ENCODE results near the gene CELF1. TPM values are rescaled to one million over a fixed set of nuclear protein-coding genes. Genes with fewer than 3 reads are reported as not detected.
A peak's percentile ranks its signal among the peaks of the same experiment; 100 is the strongest.

The CELF1 gene
- total and polyA plus RNA-seq, 2 of the 13 experiments (the other 11 are each of a cell fraction or from before 2014, with no cell fraction given), result 69.0 to 80.1 TPM

- TF ChIP-seq ZSCAN20 (CRISPR knock-in tag; IDR thresholded peaks at IDR 0.05; ENCODE audit: borderline replicate concordance) (no peak), ZFP62 (CRISPR knock-in tag; IDR thresholded peaks at IDR 0.05) (no peak), HDAC6 (IDR thresholded peaks at IDR 0.05; ENCODE audit: low read depth, low read length) (no peak), KDM5A (IDR thresholded peaks at IDR 0.05; ENCODE audit: borderline replicate concordance, low read length) (no peak), ZNF883 (CRISPR knock-in tag; IDR thresholded peaks at IDR 0.05; ENCODE audit: not compliant biosample characterization) (peak; percentile 40), ZNF790 (CRISPR knock-in tag; IDR thresholded peaks at IDR 0.05; ENCODE audit: borderline replicate concordance) (no peak; the same call in 1 of the 2 replicates), ZNF329 (CRISPR knock-in tag; IDR thresholded peaks at IDR 0.05; ENCODE audit: low read depth) (no peak), ZNF205 (CRISPR knock-in tag; IDR thresholded peaks at IDR 0.05) (no peak), MXI1 (IDR thresholded peaks at IDR 0.05; ENCODE audit: borderline replicate concordance, low read depth, low read length) (no peak), MAFF (IDR thresholded peaks at IDR 0.05; ENCODE audit: low read depth, low read length) (no peak), KLF16 (CRISPR knock-in tag; IDR thresholded peaks at IDR 0.05) (no peak), KAT8 (CRISPR knock-in tag; IDR thresholded peaks at IDR 0.05) (no peak), ZXDC (CRISPR knock-in tag; IDR thresholded peaks at IDR 0.05) (no peak), ZNF839 (CRISPR knock-in tag; IDR thresholded peaks at IDR 0.05; ENCODE audit: borderline replicate concordance) (no peak), NR2F6 (IDR thresholded peaks at IDR 0.05) (no peak), NR2F6 (CRISPR knock-in tag; IDR thresholded peaks at IDR 0.05) (no peak), ZNF430 (CRISPR knock-in tag; IDR thresholded peaks at IDR 0.05) (peak; percentile 57; the same call in 1 of the 2 replicates), ZNF24 (IDR thresholded peaks at IDR 0.05) (no peak), ZNF558 (CRISPR knock-in tag; IDR thresholded peaks at IDR 0.05; ENCODE audit: borderline replicate concordance) (no peak), KDM6A (CRISPR knock-in tag; IDR thresholded peaks at IDR 0.05; ENCODE audit: low read depth) (no peak), TBP (CRISPR knock-in tag; IDR thresholded peaks at IDR 0.05) (no peak), ZNF709 (CRISPR knock-in tag; IDR thresholded peaks at IDR 0.05) (no peak), STAT5B (CRISPR knock-in tag; IDR thresholded peaks at IDR 0.05) (no peak), ZNF431 (CRISPR knock-in tag; IDR thresholded peaks at IDR 0.05; ENCODE audit: borderline replicate concordance, low read depth) (no peak)
- TF ChIP-seq, protein P1, sequence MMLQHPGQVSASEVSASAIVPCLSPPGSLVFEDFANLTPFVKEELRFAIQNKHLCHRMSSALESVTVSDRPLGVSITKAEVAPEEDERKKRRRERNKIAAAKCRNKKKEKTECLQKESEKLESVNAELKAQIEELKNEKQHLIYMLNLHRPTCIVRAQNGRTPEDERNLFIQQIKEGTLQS (CRISPR knock-in tag; IDR thresholded peaks at IDR 0.05), result no peak
- TF ChIP-seq, protein P2, sequence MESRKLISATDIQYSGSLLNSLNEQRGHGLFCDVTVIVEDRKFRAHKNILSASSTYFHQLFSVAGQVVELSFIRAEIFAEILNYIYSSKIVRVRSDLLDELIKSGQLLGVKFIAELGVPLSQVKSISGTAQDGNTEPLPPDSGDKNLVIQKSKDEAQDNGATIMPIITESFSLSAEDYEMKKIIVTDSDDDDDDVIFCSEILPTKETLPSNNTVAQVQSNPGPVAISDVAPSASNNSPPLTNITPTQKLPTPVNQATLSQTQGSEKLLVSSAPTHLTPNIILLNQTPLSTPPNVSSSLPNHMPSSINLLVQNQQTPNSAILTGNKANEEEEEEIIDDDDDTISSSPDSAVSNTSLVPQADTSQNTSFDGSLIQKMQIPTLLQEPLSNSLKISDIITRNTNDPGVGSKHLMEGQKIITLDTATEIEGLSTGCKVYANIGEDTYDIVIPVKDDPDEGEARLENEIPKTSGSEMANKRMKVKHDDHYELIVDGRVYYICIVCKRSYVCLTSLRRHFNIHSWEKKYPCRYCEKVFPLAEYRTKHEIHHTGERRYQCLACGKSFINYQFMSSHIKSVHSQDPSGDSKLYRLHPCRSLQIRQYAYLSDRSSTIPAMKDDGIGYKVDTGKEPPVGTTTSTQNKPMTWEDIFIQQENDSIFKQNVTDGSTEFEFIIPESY (CRISPR knock-in tag; IDR thresholded peaks at IDR 0.05), result no peak
These were observed 34.9 kb upstream of the CELF1 start (continued) for GRCh38 chr11:47587723-47588326.
